GM21360 (cell line): Measurements from ENCODE around the gene OTULIN.
A peak's percentile ranks its signal among the peaks of the same experiment; 100 is the strongest.

Source experiments
- ATAC-seq: cut with Tn5 transposase; IDR thresholded peaks from one replicate; pipeline ENCODE4 v1.9.1; 2021; ENCODE audit warnings: mild to moderate bottlenecking, moderate library complexity; ENCODE audit not compliant: unreplicated experiment

Gene OTULIN

DNA sequence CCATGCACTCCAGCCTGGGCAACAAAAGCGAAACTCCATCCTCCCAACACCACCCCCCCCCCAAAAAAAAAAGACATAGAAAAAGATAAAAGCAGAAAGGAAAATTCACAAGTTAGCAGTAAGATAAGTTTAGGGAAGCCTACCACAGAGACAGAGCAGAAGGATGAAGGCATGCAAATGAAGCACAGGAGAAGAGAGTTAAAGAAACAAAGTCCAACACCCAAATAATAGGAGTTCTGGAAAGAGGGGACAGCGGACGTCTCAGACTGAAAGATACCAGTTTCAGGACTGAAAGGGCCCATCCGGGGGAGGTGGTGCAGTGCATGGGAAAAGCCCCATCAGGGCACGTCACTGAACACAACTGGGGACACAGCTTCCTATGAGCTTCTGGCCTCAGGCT lies 54.3 kb downstream of the OTULIN start:
- no peak for ATAC-seq

DNA sequence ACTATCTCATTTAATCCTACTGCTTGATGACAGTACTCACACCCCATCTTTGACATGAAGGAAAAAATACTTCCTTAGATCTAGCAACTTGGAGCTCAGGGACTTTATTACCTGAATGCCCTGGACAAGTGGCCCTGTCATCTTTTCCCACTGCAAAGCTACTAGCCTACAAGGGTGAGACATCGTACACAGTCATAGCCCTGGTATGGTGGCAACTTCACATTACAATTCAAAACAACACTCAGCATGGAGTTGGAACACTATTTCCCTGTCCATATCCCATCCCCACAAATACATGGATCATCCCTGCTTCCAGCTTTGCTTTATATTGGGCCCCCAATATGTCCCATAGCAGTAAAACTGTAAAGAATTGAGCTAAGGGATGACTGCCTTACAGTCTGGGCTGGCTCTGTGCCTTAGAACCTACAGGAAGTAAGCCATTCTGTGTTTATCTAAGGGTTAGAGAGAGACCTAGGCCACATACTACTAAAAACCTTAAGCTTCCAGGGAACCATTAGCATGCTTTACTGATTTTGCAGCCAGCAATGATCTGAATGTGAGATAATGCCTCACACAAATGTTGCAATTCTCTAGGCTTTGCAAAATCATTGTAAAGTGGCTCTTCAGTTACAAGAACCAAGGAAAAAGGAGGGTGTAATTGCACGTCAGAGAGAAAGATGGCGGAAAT lies 55.9 kb downstream of the OTULIN start:
- no peak for ATAC-seq

DNA sequence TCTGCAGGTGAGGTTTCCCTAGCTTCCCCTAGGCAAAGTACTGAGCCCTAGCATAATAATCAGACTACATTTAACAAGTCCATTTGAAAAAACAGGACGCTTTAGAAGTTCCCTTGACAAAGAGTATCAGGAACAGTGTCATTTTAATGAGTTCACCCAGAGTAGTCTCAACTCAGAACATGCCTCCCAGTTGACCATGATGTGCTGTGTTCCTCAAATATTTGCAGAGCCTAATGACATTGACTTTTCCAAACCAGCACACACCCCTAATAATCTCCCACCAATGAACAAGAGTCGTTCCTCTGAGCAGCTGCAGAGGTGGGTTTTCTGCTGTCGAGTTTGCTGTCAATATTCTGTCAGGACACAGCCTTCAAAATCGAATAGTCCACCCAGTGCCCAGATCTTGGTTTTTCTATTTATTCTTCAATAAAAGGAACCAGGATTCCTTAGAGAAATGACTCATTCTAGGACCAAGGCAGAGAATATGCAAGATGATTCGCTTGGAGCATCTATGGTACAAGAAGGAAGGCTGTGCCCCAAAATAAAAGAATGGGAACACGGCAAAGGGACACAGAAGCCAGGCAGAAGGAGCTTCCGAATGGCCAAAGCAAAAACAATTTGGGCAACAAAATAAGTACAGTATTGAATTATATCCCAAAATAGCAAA lies 57.6 kb downstream of the OTULIN start:
- no peak for ATAC-seq

DNA sequence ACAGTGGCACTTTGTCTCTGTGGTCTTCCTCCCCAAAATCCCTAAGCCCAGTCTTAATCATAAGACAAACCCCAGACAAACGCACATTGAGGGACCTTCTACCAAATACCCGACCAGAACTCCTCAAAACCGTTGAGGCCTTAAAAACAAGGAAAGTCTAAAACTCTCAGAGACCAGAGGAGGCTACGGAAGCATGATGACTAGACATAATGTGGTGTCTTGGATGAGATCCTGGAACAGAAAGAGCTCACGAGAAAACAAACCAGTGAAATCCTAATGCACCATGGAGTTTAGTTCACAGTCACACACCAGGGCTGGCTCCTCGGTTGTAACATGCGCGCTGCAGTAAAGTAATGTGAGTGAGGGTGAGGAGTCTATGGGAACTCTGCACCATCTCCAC lies 58.4 kb downstream of the OTULIN start:
- ATAC-seq = no peak

DNA sequence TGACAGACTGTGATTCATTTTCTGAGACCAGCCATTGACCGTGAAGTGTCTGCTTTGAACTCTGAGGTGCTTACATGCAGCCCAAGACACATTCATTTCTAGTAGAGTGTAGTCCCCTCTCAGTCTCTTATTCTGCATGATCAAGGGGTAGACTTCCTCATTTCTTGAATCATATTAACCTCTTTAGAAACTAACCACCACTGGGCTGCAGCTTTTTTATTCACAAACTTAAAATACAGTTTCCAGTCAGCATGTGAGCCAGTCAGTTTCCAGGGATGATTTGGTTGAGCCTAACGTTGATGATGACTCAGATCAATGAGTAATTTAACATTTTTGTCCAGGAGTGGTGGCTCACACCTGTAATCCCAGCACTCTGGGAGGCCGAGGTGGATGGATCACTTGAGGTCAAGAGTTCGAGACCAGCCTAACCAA lies 59.2 kb downstream of the OTULIN start:
- ATAC-seq = peak; percentile 47

DNA sequence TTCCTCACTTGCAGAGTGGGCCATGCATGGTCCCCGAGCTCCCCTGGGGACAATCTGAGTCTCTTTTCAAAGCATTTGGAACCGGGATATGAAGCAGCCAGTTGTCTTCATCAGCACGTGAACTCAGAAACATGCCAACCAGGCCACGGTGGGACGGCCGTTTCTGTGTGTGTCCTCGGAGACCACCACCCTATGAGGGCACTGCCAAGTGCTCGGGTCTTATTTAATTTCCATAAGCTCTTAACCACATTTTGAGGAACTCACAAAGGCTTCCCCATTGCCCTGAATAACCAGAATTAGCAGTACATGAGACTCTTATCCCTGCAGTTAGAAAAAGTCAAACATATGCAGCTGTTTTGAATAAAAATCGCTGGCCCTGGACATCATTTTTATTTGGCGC lies 60.1 kb downstream of the OTULIN start:
- ATAC-seq = no peak

DNA sequence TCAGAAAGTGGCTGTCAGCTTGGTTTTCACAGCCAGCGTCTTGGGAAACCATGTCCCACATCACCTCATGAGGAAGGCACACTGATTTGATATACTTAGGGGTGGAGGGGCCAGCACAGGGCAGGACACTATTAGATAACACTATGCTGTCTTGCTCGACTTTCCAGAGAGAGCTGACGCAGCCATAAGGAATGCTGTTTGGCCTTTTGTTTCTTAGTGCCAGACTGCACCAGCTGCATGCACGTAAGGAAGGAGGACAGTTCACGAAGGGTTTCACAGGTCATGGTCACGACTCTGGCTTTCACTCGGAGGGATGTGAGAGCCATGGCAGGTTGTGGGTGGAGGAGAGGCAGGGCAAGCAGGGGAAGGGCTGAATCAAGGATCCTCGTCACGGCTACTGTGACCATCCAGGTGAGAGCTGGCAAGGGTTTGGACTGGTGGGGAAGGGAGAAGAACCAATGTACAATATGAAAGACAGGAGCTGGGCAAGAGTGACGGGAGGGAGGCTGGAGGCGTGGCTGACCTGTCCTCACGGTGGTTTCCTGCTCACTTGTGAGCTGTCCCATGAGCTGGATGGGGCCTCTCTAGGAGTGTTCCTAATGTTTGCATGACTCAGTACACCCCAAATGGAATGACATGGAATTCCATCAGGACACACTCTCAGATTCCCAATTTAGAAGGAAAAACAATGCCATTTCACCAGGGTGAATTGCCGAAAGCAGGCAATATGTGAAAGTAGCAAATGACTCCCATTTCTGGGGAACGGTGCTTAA lies 61.7 kb downstream of the OTULIN start:
- ATAC-seq = no peak

DNA sequence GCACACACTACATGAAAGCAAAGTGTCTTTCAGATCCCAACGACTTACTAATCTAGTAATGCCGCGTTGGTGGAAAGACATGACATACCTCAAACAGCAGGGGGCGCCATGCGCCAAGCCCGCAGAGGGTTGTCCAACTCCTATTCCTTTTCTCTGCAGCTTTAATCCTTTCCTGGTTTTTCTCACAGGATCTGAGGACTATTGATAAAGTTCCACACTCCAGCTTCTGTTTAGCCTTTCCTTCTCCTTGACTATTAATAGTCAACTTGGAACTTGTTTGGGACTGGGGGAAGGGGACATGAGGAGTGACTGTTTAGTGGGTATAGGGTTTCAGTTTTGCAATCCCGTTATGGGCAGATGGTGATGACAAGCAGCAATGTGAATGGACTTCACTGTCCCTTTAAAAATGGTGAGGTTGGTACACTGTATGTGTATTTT lies 62.9 kb downstream of the OTULIN start:
- ATAC-seq = peak; percentile 47

DNA sequence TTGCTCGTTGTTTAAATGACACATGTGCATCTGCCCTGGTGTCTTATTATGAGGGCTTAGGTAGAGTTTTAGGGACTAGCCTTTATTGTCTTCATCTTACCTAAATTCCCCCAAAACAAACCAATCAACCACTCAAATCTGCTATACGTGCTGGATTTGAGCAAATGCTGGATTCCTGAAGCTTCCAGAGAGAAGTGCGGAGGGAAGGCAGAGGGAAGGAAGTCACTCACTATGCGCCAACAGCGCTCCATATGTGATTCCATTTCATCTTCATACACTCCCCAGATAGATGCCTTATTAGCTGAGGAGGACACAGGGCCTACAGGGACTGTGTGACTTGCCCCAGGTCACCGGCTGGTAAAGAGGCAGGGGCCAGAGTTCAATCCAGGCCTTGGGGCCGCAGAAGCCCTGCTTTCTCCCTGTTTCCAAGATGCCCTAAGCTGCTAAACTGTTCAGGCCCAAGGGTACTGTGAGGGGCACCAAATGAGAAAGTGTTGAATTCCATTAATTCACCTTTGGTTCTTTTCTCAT lies 63.5 kb downstream of the OTULIN start:
- no peak for ATAC-seq

DNA sequence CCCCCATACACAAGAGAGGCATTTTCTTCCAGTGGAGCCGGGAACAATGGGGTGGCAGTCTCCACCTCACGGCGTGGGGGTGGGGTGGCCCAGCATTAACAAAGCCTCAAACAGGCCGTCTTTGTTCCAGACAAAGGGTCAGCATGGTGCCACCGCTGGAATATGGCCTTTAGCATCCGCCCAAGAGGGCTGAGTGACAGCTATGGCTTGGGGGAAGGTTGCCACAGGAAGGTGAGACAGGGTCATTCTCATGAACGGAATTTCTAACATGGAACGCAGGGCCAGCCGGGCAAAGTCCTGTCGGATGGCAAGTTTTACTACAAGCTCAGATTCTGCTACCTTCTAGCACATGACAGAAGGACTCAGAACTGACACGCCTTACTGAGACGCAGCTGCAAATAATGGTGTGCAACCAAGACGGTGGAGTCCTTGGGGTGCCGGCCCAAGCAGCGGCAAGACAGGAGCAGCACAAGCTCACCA lies 64.0 kb downstream of the OTULIN start:
- no peak for ATAC-seq

DNA sequence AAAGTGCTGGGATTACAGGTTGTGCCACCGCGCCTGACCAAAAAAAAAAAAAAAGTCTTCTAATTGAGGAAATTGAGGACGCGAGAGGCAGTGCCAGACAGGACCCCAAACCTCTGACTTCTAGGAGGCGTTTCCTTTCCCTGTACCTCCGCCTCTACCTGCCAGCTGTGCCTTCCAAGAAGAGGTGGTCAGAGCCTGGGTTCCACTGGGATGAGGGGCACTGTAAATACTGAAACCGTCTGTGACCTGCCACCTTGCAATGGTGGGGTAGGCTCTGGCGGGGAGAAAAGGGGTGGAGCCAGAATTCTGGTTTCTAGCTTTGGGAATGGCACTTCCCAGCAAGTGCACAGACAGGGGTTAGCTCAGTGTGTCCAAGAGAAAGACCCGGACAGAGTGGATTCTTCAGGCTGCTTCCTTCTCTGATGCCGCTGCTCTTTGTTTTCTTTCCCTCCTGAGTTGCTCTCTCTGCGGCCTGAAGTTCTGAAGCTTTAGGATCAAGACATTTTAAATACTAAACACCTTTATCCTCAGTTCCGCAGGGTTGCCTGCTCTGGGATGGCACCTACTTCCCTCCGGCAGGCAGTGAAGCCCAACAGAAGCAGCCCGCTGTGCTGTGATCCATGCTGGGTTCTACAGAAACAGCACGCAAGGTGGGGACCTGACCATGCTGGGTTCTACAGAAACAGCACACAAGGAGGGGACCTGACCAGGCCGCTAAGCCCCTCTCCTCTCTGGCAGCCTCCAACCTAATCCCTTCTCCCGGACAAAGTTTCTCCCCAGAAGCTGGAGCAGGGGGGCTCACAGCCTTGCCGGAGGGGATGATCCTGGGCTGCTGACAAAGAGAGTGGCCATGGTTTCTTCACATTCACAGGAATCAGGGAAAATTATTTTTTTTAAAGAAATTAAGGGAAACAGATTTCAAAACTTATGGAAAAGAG lies 65.2 kb downstream of the OTULIN start:
- no peak for ATAC-seq

DNA sequence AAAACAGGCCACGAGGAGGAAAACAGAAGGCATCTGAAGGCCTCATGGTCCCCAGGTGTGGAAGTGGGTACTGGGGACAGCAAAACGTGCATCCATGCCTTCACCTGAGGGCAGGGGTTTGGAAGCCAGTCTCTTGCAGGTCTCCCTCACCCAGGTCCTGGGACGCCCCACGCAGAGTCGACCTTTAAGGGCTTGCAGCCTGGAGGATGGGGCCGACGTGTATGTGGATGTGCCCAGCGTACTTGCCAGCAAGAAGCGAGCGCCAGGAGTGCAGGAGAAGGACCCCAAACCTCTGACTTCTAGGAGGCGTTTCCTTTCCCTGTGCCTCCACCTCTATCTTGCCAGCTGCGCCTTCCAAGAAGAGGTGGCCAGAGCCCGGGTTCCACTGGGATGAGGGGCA lies 65.9 kb downstream of the OTULIN start:
- no peak for ATAC-seq

DNA sequence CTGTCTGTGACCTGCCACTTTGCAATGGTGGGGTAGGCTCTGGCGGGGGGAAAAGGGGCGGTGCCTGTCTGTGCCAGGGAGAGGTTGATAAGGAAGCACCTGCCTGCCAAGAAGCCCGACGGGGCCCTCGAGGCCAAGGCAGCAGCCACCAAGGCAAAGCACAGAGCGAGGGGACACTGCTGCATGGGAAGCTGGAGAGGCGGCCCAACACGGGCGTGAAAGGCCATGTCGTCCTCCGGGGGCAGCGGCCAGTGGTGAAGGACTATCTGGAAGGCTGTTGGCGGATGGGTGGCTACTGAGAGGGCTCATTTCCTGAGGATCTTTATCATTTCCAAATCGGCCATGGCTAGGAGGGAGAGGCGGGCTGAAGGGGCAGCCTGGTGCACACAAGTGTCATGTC lies 66.4 kb downstream of the OTULIN start:
- no peak for ATAC-seq

DNA sequence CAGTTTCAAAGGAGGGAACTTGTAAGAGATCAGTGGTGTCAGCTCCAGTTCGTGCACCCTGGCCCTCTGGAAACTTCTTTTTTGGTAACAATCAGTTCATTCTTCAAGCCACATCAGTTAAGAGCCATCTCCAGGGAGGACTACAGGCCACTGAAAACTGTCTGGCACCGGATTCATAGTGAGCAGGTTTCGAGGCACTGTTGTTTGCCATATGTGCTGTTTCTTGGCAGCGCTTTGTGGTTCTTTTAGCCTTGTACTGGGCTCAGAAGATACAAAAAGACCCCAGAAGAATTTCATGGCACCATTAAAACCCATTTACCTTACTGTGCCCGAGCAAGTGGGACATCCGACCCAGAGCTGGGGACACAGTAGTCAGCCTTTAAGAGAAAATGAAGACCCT lies 68.5 kb downstream of the OTULIN start:
- ATAC-seq = no peak

DNA sequence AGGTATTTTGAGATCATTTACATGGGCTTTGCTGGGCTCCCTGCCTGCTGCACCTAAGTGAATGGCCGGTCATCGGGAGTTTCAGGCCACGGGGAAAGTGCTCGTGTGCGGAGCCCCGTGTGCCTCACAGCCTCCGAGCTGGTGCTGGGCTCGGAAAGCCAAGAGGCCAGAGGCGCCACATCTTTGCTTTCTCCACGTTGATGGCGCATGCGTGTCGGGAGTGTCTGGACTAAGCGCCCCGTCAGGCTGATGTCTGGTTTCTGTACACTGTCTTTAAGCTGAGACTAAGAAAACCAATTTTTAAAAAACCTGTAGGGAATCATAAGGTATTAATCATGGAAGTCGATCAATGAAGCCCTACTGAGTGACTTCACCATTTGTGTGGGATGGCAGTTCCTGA lies 69.1 kb downstream of the OTULIN start:
- no peak for ATAC-seq

DNA sequence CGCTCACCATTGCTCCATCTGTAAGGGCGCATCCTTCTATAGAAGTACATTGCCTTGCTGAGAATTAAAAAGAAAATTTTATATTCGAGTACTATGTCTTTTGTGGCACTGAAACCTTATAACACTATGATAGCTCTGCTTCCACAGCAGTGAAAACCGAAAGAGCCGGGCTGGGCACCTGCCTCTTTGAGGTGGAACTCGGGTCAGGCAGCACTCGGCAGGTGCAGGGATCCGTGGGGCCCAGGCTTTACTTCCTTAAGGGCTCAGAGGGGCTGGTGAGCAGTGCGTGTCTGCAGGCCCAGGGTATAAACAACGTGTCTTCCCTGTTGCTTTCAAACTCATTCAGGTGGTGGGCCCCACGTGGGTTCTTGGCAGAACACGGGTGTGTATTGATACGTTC lies 69.9 kb downstream of the OTULIN start:
- no peak for ATAC-seq

DNA sequence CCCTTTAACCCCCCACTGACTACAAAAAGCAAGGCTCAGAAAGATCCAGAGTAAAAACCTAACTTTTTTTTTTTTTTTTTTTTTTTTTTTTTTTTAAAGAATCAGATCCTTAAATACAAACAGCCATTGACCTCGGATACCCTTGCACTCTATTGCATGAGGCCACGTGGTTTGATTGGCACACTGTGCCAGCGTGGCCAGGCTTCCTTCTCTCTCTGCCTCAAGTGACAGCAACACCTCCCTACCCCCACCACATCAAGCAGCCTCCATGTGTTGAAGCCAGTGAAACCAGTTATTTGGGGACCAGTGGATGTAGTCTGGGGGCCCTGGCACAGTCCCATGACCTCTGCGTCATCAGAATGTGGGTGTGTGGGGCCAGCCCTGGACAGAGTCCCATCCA lies 71.4 kb downstream of the OTULIN start:
- no peak for ATAC-seq

DNA sequence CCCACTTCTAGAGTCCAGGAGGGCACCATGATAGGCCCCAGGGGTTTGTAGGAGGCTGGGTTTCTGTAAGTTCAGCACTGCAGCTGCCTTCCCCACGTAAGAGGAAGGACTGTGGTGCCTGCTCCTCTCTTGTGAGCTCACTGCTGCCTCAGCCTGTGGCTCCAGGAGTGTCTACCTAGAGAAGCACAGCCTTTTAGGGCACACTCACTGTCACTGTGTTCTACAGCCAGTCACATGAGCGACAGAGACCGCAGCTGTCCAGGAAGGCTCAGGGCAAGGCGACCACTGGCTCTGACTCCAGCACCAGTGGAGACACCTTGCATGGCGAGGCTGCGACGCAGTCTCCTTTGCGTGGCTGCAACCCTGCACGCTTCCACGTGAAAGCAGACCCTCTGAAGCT lies 72.8 kb downstream of the OTULIN start:
- ATAC-seq = no peak

DNA sequence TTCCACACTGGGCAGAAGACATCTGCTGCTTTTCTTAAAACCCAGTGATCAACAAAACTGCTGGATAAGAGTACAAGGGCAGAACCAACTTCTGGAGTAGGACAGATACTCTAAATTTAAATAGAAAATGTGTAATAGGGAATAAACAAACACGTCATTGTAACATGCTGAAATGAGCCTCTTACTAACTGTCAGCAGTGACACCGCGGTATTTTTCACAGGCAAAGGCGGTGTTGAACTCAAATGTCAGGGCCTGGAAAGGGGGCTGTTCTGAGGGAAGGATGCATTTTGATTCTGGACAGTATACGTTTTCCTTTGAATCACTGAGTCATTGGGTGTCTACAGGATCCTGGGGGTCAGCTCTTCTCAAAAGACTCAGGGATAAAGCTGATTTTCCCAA lies 73.5 kb downstream of the OTULIN start:
- no peak for ATAC-seq

DNA sequence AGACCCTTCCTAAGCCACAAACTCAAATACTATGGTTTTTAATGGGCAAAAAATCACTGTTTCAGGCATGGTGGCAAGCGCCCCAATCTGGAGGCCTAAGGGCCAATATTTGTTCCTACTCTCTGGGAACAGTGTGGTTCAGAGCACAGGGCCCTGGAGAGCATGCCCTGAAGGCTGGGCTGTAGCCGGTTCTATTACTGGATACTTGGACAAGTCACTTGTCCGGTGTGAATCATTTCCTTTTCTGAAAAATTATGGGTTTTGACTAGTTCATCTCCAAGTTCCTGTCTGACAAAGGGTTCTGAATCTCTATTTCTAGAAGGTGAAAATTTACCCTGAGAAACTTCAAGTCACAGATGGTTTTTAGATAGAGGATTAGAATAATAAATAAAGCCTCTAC lies 75.0 kb downstream of the OTULIN start:
- ATAC-seq = no peak

DNA sequence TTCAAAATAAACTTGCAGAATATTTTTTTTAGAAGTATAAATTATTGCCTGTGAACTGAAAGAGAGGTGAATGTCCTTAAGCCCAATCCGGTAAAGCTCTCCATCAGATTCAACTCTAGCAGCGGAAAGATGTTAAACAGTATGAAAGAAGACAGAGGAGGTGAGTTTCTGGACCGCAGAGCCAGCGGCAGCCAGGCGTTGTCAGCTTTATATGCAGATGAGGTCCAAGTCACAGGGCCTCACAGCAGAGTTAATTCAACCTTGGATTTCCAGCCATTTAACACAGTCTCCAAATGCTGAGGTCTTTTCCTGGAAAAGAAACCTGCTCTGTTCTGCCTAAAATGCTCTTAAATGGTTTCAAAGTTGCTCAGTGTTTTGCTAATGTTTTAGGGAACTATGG lies 75.5 kb downstream of the OTULIN start:
- no peak for ATAC-seq
